SJSA1 (cell line): ENCODE data around the gene WNT11. TPM values are rescaled to one million over a fixed set of nuclear protein-coding genes. Genes with fewer than 3 reads are reported as not detected.
"Not testable (repeated sequence)": the region's sequence is repeated elsewhere in the genome, so short reads cannot be mapped to it uniquely, and the experiment has no call there.

Experiments
- DNase-seq, 2 experiments: peaks; one replicate each; pipeline ENCODE4 v3.0.0-alpha.2; 2015 to 2020; ENCODE audit warnings: low spot score in 2 of 2, low read depth in 1 of 2
- H3K27ac ChIP-seq: fragments of 250-450 bp; sonication (Bioruptor Pico); 2 replicates; pipeline ENCODE4 v1.5.1; 2020; ENCODE audit warnings: mild to moderate bottlenecking, moderate library complexity
- H3K27me3 ChIP-seq: fragments of 250-450 bp; sonication (Bioruptor Pico); replicated peaks from 2 replicates; pipeline ENCODE4 v1.5.1; 2020; ENCODE audit warnings: mild to moderate bottlenecking, moderate library complexity
- H3K36me3 ChIP-seq: fragments of 250-450 bp; sonication (Bioruptor Pico); 2 replicates; pipeline ENCODE4 v1.5.1; 2020; ENCODE audit warnings: mild to moderate bottlenecking
- H3K4me1 ChIP-seq: fragments of 250-450 bp; sonication (Bioruptor Pico); replicated peaks from 2 replicates; pipeline ENCODE4 v1.6.1; 2021; ENCODE audit warnings: mild to moderate bottlenecking
- H3K4me3 ChIP-seq: fragments of 250-450 bp; sonication (Bioruptor Pico); 2 replicates; pipeline ENCODE4 v1.5.1; 2020; ENCODE audit warnings: mild to moderate bottlenecking
- H3K9me3 ChIP-seq: fragments of 250-450 bp; sonication (Bioruptor Pico); replicated peaks from 2 replicates; pipeline ENCODE4 v1.5.1; 2020; ENCODE audit warnings: mild to moderate bottlenecking
- total RNA-seq: library from RNA; depleted of rRNA; stranded (reverse); fragments of >200 nt; shearing (Covaris generic); gene quantifications from 2 replicates; pipeline ENCODE4 v1.2.3, GENCODE V29; 2014

WNT11 gene
- total RNA-seq, 1 experiment from 2014 or later: not detected

DNA sequence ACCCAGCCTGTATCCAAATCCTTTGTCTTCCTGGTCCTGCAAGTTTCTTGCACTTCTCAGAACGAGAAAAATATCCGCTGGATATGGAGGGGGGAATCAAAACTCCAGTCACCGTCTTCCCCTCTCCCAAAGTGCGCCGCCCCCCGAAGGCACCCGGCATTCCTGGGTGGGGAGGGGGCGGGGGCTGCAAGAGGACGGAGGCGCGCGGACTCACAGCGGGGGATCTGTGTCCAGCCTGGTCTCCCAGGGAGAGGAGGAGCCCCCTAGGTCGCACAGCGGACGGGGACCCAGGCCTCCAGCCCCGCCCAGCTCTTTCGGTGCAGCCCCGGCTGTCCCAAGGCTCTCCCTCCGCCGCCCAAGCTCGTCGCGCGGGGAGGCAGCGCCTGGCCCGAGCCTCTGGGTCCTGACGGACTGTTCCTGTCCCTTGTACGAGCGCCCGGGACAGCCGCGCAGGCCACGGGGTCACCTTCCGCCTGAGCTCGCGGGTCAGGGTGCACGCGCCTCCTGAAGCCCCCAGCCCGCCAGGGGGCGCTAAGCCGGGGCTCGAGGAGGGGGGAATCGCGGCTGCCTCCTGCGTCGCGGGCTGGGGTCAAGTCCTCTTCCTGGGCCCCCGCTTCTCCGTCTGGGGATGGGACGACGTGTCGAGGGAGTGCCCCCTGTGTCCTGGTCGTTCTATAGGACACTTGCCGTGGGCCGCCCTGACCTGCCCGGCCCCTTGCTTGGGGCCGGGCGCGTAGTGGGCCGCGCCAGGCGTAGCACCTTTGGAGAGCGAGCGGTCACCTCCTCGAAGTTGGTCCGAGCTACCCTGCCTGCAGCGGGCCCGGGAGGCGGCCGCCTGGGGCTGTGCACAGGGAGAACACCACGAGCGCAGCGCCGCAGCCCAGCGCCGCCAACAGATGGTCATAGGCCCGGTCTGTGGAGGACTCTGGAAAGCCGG is 2.4 kb upstream of the WNT11 start:
- H3K36me3 ChIP-seq: no peaks in the 10 kb centered on the region
- peaks cover 43% of the 10 kb centered on the region for H3K27me3 ChIP-seq
- peak in 1 of 2 experiments; percentile 44 for DNase-seq

DNA sequence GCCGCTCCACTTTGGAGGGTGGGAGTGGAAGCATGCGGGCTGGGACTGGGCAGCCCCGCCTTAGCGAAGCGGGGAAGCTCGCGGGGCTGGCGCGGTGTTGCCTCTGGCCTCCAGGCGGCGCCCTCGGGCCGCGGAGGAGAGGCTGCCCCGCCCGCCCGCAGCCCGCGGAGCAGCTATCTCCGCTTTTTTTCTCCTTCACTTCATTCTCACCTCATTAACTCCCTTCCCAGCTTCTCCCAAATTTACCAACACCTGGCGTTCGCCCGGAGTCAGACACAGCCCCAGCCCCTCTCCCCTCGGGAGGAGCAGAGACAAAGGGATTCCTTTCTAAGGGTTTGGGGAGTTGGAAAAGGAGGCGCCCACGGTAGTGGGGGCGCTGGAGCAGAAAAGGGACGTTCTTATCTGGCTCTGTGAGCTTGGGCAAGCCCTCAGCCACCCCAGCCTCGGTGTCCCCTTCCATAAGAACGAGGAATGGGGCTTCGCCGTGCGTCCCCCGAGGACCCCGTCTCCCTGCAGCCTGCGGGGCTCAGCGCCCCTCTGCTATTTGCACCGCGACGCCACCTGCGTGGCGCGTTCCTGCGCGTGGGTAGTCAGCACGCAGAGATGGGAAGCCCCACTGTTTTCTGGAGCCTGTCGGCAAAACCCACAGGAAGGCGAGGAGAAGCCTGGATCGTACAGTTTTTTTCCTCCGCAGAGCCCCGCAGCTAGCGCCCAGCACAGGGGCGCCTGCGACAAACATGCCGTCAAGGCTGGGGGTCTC is 1.5 kb upstream of the WNT11 start:
- Histone ChIP-seq H3K36me3 (no peaks in the 10 kb centered on the region), H3K9me3 (no peaks in the 10 kb centered on the region), H3K27ac (no peak overlapping the region), H3K4me3 (peak overlapping the region; percentile 30; the same call in 1 of the 2 replicates), H3K27me3 (peaks cover 43% of the 10 kb centered on the region), H3K4me1 (peaks cover 42% of the 10 kb centered on the region)
- DNase-seq: peak; percentile 52 to 65

More for the DNA sequence above, 2.4 kb upstream of the WNT11 start:
- Histone ChIP-seq H3K4me3 (peak overlapping the region; percentile 30), H3K9me3 (no peaks in the 10 kb centered on the region), H3K27ac (no peak overlapping the region), H3K4me1 (peaks cover 42% of the 10 kb centered on the region)

- peak overlapping the region; percentile 25 for H3K4me3 ChIP-seq
- peaks cover 37% of the 10 kb centered on the region for H3K27me3 ChIP-seq
These were observed 300 bp downstream of the WNT11 start for GRCh38 chr11:76206077-76206326.

DNA sequence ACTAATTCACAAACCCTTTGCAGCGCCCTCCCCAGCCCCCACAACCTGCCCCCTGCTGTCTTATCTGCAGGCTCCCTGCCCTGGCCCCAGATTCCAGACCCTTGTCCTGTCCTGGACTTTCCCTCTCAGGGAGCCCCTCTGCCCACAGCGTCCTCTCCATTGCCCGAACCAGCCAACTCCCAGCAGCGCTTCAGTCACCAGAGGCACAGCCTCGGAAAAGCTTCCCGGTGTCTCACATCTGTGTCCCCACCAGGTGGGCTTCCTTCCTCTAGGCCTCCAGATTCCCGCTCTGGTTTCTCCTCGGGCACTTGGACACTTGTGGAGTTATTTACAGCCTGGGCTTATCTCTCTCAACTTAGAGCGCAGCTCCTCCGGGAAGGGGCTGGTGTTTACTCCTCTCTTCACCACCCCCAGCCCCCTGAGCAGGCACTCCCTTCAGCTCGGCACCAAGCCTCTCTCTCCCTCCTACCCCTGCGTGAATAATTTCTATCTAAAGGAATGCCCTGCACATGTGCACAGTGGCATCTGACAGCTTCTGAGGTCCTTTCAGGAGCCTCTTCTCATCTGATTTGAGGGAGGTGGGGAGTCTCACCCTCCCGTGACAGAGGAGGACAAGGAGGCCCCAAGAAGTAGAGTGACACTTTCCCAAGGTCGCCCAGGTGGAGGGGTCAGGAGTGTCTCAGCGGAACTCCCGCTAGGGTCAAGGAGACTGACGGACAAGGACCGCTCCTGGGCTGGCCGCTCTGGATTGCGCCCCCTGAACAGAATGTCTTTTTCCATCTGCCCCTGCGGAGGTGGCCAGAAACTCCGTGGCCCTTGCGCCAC is 838 bp downstream of the WNT11 start:
- Histone ChIP-seq H3K4me1 (peaks cover 38% of the 10 kb centered on the region), H3K27me3 (peaks cover 32% of the 10 kb centered on the region), H3K36me3 (no peaks in the 10 kb centered on the region), H3K4me3 (no peak overlapping the region), H3K9me3 (no peaks in the 10 kb centered on the region), H3K27ac (no peak overlapping the region)
- DNase-seq: no peak

More at GRCh38 chr11:76206077-76206326, 300 bp downstream of the WNT11 start:
- Histone ChIP-seq H3K9me3 (no peaks in the 10 kb centered on the region), H3K4me1 (peaks cover 42% of the 10 kb centered on the region), H3K27ac (no peak overlapping the region), H3K36me3 (no peaks in the 10 kb centered on the region)
- no peak for DNase-seq

- H3K4me3 ChIP-seq: no peak overlapping the region
- DNase-seq: no peak
- no peak overlapping the region for H3K27ac ChIP-seq
- H3K36me3 ChIP-seq: no peaks in the 10 kb centered on the region
- no peaks in the 10 kb centered on the region for H3K9me3 ChIP-seq
- H3K4me1 ChIP-seq: peaks cover 27% of the 10 kb centered on the region
- peaks cover 20% of the 10 kb centered on the region for H3K27me3 ChIP-seq
These were observed 2.4 kb downstream of the WNT11 start for GRCh38 chr11:76203937-76204336.

DNA sequence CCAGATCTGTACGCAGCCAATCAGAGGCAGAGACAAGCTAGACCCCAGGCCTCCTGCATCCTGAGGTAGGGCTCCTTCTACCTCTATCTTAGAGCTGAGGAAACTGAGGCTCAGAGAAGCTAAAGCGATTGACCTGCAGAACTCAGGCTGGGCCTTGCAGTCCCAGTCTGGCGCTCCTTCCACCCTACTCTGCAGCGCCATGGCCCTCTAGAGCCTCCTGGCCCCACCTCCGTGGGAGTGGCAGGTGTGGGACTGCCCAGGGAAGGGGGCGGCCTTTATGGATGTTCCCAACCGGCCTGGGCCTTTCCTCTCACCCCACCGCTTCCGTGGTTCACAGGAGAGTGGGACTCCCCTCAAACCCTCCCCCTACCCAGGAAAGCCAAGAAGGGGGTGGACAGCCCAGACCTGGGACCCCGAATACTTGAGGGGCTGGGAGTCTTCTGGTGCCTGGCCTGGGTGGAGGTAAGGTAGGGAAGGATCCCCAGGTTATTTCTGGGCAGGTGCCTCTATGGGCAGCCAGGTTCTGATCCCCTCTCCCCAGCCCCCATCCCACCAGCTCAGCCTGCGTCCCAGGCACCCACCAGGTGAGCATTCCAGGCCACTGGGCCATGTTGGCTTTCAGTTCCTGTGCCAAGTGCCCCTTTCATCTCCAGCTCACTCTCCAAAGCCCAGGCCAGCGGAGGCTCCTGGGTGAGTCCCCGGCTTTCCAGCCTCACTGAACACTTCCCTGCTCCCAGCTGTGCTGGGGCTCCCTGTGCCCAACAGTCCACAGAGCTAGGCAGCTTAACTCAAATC is 3.0 kb downstream of the WNT11 start:
- Histone ChIP-seq H3K36me3 (no peaks in the 10 kb centered on the region), H3K27ac (no peak overlapping the region), H3K4me3 (no peak overlapping the region), H3K27me3 (peaks cover 19% of the 10 kb centered on the region), H3K4me1 (peaks cover 21% of the 10 kb centered on the region), H3K9me3 (no peaks in the 10 kb centered on the region)
- no peak for DNase-seq

GRCh38 chr11:76201672-76202412 is 4.5 kb downstream of the WNT11 start:
- Histone ChIP-seq H3K9me3 (no peaks in the 10 kb centered on the region), H3K27me3 (peaks cover 12% of the 10 kb centered on the region), H3K27ac (no peak overlapping the region), H3K4me3 (no peak overlapping the region), H3K4me1 (peaks cover 8% of the 10 kb centered on the region; the same call in 1 of the 2 replicates), H3K36me3 (no peaks in the 10 kb centered on the region)
- no peak for DNase-seq

DNA sequence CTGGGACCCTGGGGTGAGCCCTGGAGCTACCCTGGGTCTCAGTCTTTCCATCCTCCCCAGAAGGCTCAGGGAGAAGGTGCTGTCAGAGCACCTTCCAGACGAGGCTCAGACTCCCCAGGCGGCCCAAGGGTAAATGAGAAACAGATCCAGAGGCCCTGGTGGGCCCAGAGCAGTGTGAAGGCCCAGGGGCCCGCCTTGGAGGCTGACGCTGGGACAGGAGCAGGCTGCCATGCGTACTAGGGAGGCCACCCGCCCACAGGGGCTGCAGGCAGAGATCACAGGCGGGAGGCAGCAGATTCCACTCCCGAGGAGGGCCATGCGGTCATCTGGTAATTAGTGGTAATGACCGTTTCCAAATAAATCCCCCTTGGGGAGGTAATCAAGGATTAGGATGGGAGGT is 5.2 kb downstream of the WNT11 start:
- H3K27ac ChIP-seq: no peak overlapping the region
- DNase-seq: no peak
- peaks cover under 1% of the 10 kb centered on the region; the same call in 1 of the 2 replicates for H3K4me1 ChIP-seq
- H3K27me3 ChIP-seq: peaks cover 4% of the 10 kb centered on the region
- H3K9me3 ChIP-seq: no peaks in the 10 kb centered on the region
- no peaks in the 10 kb centered on the region for H3K36me3 ChIP-seq
- no peak overlapping the region for H3K4me3 ChIP-seq

GRCh38 chr11:76200006-76200940 is 6.0 kb downstream of the WNT11 start:
- H3K4me1 ChIP-seq: no peaks in the 10 kb centered on the region
- DNase-seq: no peak
- H3K4me3 ChIP-seq: no peak overlapping the region
- H3K9me3 ChIP-seq: no peaks in the 10 kb centered on the region
- H3K27ac ChIP-seq: no peak overlapping the region
- H3K27me3 ChIP-seq: no peaks in the 10 kb centered on the region
- H3K36me3 ChIP-seq: no peaks in the 10 kb centered on the region

- H3K27me3 ChIP-seq, DNase-seq, H3K4me1 ChIP-seq, H3K4me3 ChIP-seq, H3K36me3 ChIP-seq, H3K27ac ChIP-seq, H3K9me3 ChIP-seq: not testable (repeated sequence)
These were observed 7.6 kb downstream of the WNT11 start for GRCh38 chr11:76198691-76199090.

DNA sequence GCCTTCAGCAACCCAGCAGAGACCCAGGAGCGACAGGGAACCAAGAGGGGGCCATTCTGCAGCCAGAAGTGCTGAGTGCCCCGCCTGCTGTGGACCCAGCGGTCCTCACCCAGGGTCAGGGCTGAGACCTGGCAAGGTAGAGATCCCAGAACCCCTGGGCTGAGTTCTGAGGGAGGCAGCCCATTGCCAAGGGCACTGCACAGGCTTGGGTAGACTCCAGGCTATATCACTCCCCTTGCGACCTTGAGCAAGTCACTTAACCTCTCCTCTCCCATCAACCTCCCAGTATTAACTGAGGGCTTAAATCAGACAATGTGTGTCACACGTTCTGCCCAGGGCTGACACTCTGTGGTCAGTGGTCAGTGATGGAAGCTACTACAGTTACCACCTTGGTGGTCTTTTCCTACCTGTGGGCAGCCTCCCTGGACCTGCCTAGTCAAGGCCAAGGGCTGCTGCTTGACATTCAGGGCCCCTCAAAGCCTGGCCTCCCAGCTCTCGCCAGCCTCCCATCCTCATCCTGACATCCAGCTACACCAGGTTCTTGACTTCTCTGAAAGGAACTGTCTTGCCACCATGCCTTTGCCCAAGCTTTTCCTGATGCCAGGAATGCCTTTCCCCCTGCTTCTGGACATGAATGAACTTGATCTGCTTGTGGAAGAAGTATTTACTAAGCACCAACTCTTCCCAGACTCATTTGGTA is 8.2 kb downstream of the WNT11 start:
- Histone ChIP-seq H3K4me1 (no peaks in the 10 kb centered on the region), H3K4me3 (no peak overlapping the region), H3K27me3 (no peaks in the 10 kb centered on the region), H3K36me3 (no peaks in the 10 kb centered on the region), H3K27ac (no peak overlapping the region), H3K9me3 (no peaks in the 10 kb centered on the region)
- no peak for DNase-seq
